Endometrial microvascular endothelial cells (primary cell): ENCODE measurements around the gene GCA. TPM values are rescaled to one million over a fixed set of nuclear protein-coding genes. Genes with fewer than 3 reads are reported as not detected.

Source experiments
- in situ Hi-C: cut with HindIII; loops from 2 replicates; pipeline ENCODE4 v1.10.0; 2017; ENCODE audit warnings: low sequenced_read_pairs, low pct_unique_long_range_greater_than_20kb; ENCODE audit errors: inconsistent ontology term
- total RNA-seq: library from RNA; depleted of rRNA; stranded (reverse); fragments of >200 nt; gene quantifications from one replicate; pipeline ENCODE4 v1.2.3, GENCODE V29; 2015; ENCODE audit errors: inconsistent ontology term

The GCA gene
- total RNA-seq, 1 donor from 2014 or later = 9.8 TPM

GRCh38 chr2:162390801-162391200 is 46.9 kb downstream of the GCA start:
- in situ Hi-C loops = no loop called here

DNA sequence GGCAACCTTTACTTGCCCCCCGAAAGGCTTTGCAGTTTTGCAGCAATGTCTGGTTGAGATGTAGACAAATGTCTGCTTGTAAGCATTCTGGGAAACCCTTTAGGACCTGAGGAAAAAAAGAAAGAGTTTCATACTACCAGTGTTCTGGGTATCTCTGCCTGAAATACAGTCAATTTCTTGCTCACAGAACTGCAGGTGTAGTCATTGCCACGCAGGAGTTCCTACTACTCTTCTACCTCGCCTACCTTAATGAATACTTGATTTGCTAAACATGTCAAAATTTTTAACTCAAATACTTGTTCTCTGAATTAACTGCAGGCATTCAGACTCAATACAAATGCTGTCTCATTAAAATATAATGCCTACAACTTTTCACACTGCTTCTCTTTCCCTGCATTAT is 56.4 kb downstream of the GCA start:
- in situ Hi-C loops = no loop called here

- in situ Hi-C loops = no loop called here
Measured at GRCh38 chr2:162401871-162402270, 57.9 kb downstream of the GCA start.

GRCh38 chr2:162403884-162404283 is 60.0 kb downstream of the GCA start:
- in situ Hi-C loops = no loop called here

Other genes starting within 250 kb of the GCA start
- gene GCG, start 191.9 kb upstream of the GCA start, total RNA-seq = not detected
- gene FAP, start 100.7 kb upstream of the GCA start, total RNA-seq = 30.1 TPM
- gene IFIH1, start 25.4 kb upstream of the GCA start, total RNA-seq = 24.3 TPM